GM12892 (cell line): Measurements from ENCODE around the gene RFTN1.

Experiments
- POLR2A ChIP-seq: IDR thresholded peaks from 2 replicates; pipeline ENCODE4 v1.6.1; 2011; ENCODE audit warnings: low read depth, low read length, control low read depth
- POLR2AphosphoS5 ChIP-seq: IDR thresholded peaks from 2 replicates; pipeline ENCODE4 v1.6.1; 2011; ENCODE audit warnings: low read depth, low read length, control low read depth
- TAF1 ChIP-seq: IDR thresholded peaks from 2 replicates; pipeline ENCODE4 v1.6.1; 2011; ENCODE audit warnings: low read depth, mild to moderate bottlenecking, control low read depth, low read length, borderline replicate concordance

DNA sequence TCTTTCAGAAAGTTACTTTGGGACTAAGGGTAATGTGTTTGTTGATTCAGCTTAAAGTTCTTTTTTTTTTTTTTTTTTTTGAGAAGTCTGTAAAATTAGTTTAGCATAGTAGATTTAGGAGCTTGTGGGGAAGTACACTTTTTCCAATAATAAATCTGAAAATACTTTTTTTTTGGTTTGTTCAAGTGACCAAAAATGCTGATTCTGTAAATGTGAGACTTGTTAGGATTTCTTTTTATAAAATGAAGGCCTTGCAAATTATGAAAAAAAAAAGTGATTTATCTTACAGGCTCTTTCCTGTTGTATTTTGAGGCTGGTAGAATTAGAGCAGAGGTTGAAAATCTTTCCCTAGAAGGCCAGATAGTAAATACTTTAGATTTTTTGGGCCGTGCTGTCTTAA, 240.9 kb downstream of the RFTN1 start:
- TF ChIP-seq POLR2AphosphoS5 (no peak), POLR2A (no peak), TAF1 (no peak)
